HUES64 (cell line): ENCODE measurements around the gene CCDC27.

Source experiments
- H3K27ac ChIP-seq: 2 replicates; pipeline ENCODE4 v1.7.0; 2013; ENCODE audit warnings: low read depth, low read length, inconsistent platforms
- H3K27me3 ChIP-seq: 2 replicates; pipeline ENCODE4 v1.6.1; 2013; ENCODE audit warnings: mild to moderate bottlenecking, low read length; ENCODE audit not compliant: insufficient read depth
- H3K36me3 ChIP-seq: 2 replicates; pipeline ENCODE4 v1.6.1; 2013; ENCODE audit warnings: mild to moderate bottlenecking, low read length; ENCODE audit not compliant: insufficient read depth
- H3K4me1 ChIP-seq: 2 replicates; pipeline ENCODE4 v1.6.1; 2013; ENCODE audit warnings: mild to moderate bottlenecking, low read length, moderate library complexity; ENCODE audit not compliant: insufficient read depth
- H3K4me3 ChIP-seq: 2 replicates; pipeline ENCODE4 v1.5.1; 2013; ENCODE audit warnings: mild to moderate bottlenecking, low read length, moderate library complexity
- H3K9ac ChIP-seq: 2 replicates; pipeline ENCODE4 v1.6.1; 2013; ENCODE audit warnings: mild to moderate bottlenecking, low read depth, low read length
- H3K9me3 ChIP-seq: 2 replicates; pipeline ENCODE4 v1.6.1; 2013; ENCODE audit warnings: low read depth, low read length; ENCODE audit not compliant: insufficient read depth
- WGBS: fragments of 150-250, 120-280 bp; methylation state at CpG from one replicate; pipeline ENCODE4 v1.1.7; 2013; ENCODE audit warnings: missing lambda C conversion rate; 5-methylcytosine and 5-hydroxymethylcytosine counted together

Gene CCDC27

DNA sequence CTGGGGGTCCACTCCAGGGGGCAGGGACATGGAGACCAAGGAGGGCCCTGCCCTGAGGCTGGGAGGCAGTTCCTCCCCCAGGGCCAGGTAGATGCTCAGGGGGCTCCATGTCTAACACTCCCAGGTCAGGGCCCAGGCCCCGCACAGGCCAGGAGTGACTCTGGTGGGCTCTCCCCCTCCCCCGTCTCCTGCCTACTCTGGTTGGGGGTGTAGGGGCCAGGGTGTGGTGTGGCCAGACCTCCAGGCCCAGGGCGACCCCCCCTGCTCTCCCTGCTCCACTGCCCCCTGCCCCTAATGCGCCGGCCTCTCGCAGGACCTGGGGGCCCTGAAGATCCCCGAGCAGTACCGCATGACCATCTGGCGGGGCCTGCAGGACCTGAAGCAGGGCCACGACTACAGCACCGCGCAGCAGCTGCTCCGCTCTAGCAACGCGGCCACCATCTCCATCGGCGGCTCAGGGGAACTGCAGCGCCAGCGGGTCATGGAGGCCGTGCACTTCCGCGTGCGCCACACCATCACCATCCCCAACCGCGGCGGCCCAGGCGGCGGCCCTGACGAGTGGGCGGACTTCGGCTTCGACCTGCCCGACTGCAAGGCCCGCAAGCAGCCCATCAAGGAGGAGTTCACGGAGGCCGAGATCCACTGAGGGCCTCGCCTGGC lies 19.7 kb upstream of the CCDC27 start:
- H3K9ac ChIP-seq, result peak overlapping the region; percentile 27; the same call in 1 of the 2 replicates
- H3K4me3 ChIP-seq, result peak overlapping the region; percentile 26
- no peaks in the 10 kb centered on the region for H3K27me3 ChIP-seq
- H3K36me3 ChIP-seq, result peaks cover 26% of the 10 kb centered on the region
- H3K4me1 ChIP-seq, result peaks cover 7% of the 10 kb centered on the region
- no peak overlapping the region for H3K27ac ChIP-seq
- 74% methylated on average over 37 of the region's 37 CpGs for WGBS
- H3K9me3 ChIP-seq, result no peaks in the 10 kb centered on the region

DNA sequence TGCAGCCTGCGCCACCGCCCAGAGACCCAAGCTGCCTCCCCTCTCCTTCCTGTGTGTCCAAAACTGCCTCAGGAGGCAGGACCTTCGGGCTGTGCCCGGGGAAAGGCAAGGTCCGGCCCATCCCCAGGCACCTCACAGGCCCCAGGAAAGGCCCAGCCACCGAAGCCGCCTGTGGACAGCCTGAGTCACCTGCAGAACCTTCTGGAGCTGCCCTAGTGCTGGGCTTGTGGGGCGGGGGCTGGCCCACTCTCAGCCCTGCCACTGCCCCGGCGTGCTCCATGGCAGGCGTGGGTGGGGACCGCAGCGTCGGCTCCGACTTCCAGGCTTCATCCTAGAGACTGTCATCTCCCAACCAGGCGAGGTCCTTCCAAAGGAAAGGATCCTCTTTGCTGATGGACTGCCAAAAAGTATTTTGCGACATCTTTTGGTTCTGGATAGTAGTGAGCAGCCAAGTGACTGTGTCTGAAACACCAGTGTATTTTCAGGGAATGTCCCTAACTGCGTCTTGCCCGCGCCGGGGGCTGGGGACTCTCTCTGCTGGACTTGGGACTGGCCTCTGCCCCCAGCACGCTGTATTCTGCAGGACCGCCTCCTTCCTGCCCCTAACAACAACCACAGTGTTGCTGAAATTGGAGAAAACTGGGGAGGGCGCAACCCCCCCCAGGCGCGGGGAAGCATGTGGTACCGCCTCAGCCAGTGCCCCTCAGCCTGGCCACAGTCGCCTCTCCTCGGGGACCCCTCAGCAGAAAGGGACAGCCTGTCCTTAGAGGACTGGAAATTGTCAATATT lies 19.0 kb upstream of the CCDC27 start:
- Histone ChIP-seq H3K9ac (peak overlapping the region; percentile 27; the same call in 1 of the 2 replicates), H3K4me1 (peaks cover 7% of the 10 kb centered on the region), H3K4me3 (peak overlapping the region; percentile 26), H3K36me3 (peaks cover 32% of the 10 kb centered on the region), H3K9me3 (no peaks in the 10 kb centered on the region), H3K27me3 (no peaks in the 10 kb centered on the region), H3K27ac (no peak overlapping the region)
- WGBS, result 88% methylated on average over 29 of the region's 29 CpGs

DNA sequence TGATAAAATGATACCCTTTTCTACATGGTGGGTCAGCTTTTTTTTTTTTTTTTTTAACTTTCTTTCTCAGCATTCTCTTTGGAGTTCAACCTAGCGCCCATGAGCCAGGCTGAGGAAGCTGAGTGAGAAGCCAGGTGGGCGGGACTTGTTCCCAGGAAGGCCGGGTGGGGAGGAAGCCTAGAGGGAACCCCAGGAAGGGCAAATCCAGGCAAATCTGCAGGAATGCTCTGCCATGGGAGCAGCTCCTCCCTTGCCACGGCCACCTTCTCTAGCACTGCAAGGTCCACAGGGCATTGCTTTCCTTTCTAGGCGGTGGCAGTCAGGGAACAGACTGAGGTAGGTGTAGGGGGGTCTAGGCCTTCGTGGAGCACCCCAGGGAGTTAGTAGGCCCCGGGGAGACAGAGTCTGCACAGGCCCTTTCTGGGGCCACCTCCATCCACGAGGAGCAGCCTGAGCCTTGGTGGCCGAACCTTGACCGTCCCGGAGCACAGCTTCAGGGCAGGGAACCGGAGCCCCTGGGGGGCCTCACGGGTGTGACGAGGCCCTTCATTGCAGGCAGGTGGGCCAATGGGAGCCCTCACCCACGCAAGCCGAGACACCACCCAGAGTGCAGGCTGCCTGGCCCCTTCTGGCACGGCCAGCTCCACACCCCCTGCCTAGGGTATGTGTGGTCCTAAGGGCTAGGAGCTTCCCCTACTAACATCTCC lies 18.2 kb upstream of the CCDC27 start:
- no peak overlapping the region for H3K27ac ChIP-seq
- H3K36me3 ChIP-seq, result peaks cover 40% of the 10 kb centered on the region
- H3K9ac ChIP-seq, result no peak overlapping the region
- no peak overlapping the region for H3K4me3 ChIP-seq
- H3K27me3 ChIP-seq, result no peaks in the 10 kb centered on the region
- 91% methylated on average over 17 of the region's 17 CpGs for WGBS
- H3K4me1 ChIP-seq, result peaks cover 7% of the 10 kb centered on the region
- no peaks in the 10 kb centered on the region for H3K9me3 ChIP-seq

DNA sequence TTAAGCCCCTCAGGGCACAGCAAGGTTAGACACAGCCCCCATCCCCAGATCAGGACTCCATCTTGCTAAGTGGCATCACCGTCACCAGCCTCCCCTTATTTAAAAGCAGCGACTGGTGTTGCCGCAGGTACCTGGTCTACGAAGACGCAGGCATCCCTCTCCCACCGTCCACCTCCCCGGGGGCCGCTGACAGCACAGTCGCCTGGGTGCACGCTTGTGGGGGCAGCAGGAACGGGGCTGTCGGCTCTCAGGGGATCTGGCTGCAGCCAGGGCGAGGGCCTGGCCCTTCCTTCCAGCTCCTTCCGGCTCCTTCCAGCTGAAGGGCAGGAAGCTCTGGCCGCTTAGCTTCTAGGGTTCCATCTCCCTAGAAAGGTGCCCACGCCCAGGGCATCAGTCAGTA lies 17.6 kb upstream of the CCDC27 start:
- Histone ChIP-seq H3K27me3 (no peaks in the 10 kb centered on the region), H3K4me1 (peaks cover 7% of the 10 kb centered on the region), H3K27ac (no peak overlapping the region), H3K4me3 (no peak overlapping the region), H3K9ac (no peak overlapping the region), H3K9me3 (no peaks in the 10 kb centered on the region), H3K36me3 (peaks cover 46% of the 10 kb centered on the region)
- WGBS, result 96% methylated on average over 16 of the region's 16 CpGs

DNA sequence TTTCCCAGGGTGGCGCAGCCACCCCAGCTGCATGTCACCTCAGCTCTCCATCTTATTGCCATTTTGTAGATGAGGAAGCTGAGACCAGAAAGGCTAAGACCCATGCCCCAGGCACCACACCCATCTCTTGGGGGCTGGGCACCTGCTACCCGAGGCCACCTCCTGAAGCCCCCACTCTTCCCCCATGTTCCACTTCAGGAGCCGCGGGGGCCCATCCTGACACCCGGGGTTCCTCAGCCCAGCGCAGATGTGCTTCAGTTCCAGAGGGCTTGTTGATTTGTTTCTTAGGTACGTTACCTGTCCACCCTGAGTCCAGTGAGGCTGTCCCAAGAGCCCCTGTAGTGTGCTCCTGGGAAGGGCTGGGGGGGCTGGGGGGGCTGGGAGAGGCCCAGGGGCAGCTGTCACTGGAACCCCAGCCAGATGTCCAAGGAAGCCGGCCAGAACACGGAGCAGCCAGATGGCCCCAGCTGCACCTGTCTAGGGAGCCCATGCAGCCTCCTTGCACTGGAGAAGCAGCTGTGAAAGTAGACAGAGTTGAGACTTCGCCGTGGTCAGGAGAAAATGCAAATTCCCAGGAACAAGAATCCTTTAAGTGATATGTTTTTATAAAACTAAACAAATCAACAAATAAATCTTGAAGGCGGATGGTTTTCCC lies 17.1 kb upstream of the CCDC27 start:
- Histone ChIP-seq H3K9ac (no peak overlapping the region), H3K4me3 (no peak overlapping the region), H3K9me3 (no peaks in the 10 kb centered on the region), H3K27me3 (no peaks in the 10 kb centered on the region), H3K4me1 (peaks cover 7% of the 10 kb centered on the region), H3K27ac (no peak overlapping the region), H3K36me3 (peaks cover 51% of the 10 kb centered on the region)
- WGBS, result 93% methylated on average over 12 of the region's 12 CpGs

DNA sequence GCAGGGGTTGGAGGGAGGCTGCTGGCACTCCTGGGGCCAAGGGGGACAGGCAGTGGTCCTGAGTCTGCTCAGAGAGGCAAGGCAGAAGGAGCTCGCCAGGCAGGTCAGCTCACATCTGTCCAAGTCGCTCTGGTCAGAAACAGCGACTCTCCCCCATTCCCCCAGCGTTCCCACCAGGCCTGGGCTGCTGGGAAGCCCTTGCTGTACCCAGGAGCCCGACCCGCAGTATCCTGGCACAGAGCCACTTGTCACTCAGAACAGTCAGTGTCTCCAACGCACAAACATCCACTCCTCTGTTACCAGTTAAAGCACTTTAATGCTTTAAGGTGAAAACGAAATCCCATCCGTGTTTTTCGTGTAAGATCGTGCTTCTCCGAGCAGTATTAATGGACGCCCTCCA lies 16.6 kb upstream of the CCDC27 start:
- Histone ChIP-seq H3K9me3 (no peaks in the 10 kb centered on the region), H3K4me3 (no peak overlapping the region), H3K9ac (no peak overlapping the region), H3K36me3 (peaks cover 55% of the 10 kb centered on the region), H3K27me3 (no peaks in the 10 kb centered on the region), H3K4me1 (peaks cover 7% of the 10 kb centered on the region), H3K27ac (no peak overlapping the region)
- WGBS, result 94% methylated on average over 13 of the region's 13 CpGs

DNA sequence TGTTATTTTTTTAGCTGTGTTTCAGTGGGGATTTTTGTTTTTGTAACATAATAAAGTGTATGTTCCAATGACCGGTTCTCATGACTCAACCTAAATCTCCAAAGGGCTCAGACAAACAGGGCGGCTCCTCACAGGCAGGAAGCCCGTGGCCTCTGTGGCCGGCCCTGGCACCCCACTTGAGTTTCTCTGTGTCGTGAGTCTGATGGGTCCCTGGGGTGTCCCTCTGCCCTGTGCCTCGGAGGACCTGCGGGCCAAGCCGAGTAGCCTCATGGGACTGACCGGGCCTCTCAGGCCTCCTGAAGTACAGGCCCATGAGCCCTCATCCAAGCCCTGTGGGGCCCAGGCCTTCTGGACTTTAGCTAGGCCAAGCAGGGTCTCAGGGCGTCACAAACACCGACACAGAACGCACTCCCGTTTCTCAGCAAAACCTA lies 16.1 kb upstream of the CCDC27 start:
- Histone ChIP-seq H3K9me3 (no peaks in the 10 kb centered on the region), H3K9ac (no peak overlapping the region), H3K4me1 (peaks cover 7% of the 10 kb centered on the region), H3K27me3 (no peaks in the 10 kb centered on the region), H3K27ac (no peak overlapping the region), H3K4me3 (no peak overlapping the region), H3K36me3 (peaks cover 60% of the 10 kb centered on the region)
- WGBS, result 96% methylated on average over 13 of the region's 13 CpGs

DNA sequence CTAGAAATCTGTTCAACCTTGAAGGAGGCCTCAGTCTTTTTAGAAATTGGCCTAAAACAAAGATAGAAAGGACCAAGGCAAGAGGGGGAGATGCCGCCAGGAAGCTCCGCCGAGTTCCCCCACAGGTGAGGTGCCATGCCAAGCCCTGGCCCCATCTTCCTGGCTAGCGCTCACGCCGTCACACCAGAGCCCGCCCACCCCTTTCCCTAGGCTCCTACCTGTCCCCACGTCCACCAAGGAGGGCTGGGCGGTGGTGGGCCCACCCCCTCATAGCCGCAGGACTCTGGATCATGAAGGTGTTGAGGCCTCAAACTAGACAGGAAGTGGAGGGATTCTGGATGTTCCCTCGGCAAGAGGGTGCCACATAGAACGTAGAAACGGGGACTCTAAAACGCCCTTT lies 15.5 kb upstream of the CCDC27 start:
- peaks cover 66% of the 10 kb centered on the region for H3K36me3 ChIP-seq
- H3K4me3 ChIP-seq, result no peak overlapping the region
- H3K27me3 ChIP-seq, result no peaks in the 10 kb centered on the region
- H3K4me1 ChIP-seq, result peaks cover 7% of the 10 kb centered on the region
- H3K9ac ChIP-seq, result no peak overlapping the region
- H3K9me3 ChIP-seq, result no peaks in the 10 kb centered on the region
- no peak overlapping the region for H3K27ac ChIP-seq
- 90% methylated on average over 14 of the region's 14 CpGs for WGBS

DNA sequence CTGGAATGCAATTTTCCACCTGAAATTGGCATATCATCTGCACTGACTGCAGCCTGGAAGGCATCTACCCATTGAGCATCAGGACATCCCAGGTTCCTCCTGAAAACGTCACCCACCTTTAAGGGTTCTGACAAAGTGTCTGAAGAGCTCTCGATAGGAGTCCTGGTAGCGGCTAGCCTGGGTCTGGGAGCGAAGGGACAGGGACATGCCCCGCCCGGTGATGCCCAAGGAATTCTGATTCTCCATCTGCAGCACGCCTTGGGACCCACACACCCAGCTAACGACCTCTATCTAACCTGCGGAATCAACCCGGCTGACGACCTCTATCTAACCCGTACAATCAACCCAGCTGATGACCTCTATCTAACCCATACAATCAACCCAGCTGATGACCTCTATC lies 13.3 kb upstream of the CCDC27 start:
- Histone ChIP-seq H3K27ac (no peak overlapping the region), H3K4me3 (no peak overlapping the region), H3K27me3 (no peaks in the 10 kb centered on the region), H3K36me3 (peaks cover 86% of the 10 kb centered on the region), H3K4me1 (no peaks in the 10 kb centered on the region; the same call in 1 of the 2 replicates), H3K9ac (no peak overlapping the region), H3K9me3 (no peaks in the 10 kb centered on the region)
- 96% methylated on average over 12 of the region's 12 CpGs for WGBS

GRCh38 chr1:3740042-3740441 lies 12.2 kb upstream of the CCDC27 start:
- no peak overlapping the region for H3K27ac ChIP-seq
- H3K36me3 ChIP-seq, result peaks cover 83% of the 10 kb centered on the region
- H3K27me3 ChIP-seq, result no peaks in the 10 kb centered on the region
- WGBS, result 97% methylated on average over 9 of the region's 9 CpGs
- 0 out of 2 replicates have a peak, but pooled peaks cover under 1% of the 10 kb centered on the region for H3K4me1 ChIP-seq
- H3K9ac ChIP-seq, result no peak overlapping the region
- H3K9me3 ChIP-seq, result no peaks in the 10 kb centered on the region
- H3K4me3 ChIP-seq, result no peak overlapping the region

GRCh38 chr1:3740752-3741151 lies 11.5 kb upstream of the CCDC27 start:
- Histone ChIP-seq H3K27ac (no peak overlapping the region), H3K36me3 (peaks cover 79% of the 10 kb centered on the region), H3K27me3 (no peaks in the 10 kb centered on the region), H3K4me1 (peaks cover 7% of the 10 kb centered on the region; the same call in 1 of the 2 replicates), H3K9me3 (no peaks in the 10 kb centered on the region), H3K4me3 (no peak overlapping the region), H3K9ac (no peak overlapping the region)
- 96% methylated on average over 13 of the region's 13 CpGs for WGBS
